Mucosa of descending colon (tissue), 3 donors: ENCODE measurements around the gene BTG2. TPM values are rescaled to one million over a fixed set of nuclear protein-coding genes. Genes with fewer than 3 reads are reported as not detected.

ENCODE experiments used
- ATAC-seq: fragments of 200-7000 bp; cut with Tn5 transposase; one replicate; pipeline ENCODE4 v1.9.1; 2020; ENCODE audit warnings: mild to moderate bottlenecking, moderate library complexity
- DNase-seq, 3 donors: peaks; one replicate each; pipeline ENCODE4 v3.0.0-alpha.2; 2020
- H3K36me3 ChIP-seq: fragments of 200-600 bp; one replicate; pipeline ENCODE4 v1.8.0; 2021; ENCODE audit warnings: low read depth, mild to moderate bottlenecking
- H3K4me1 ChIP-seq: fragments of 200-600 bp; one replicate; pipeline ENCODE4 v1.8.0; 2021; ENCODE audit warnings: low read depth, mild to moderate bottlenecking
- H3K4me3 ChIP-seq: fragments of 200-600 bp; one replicate; pipeline ENCODE4 v1.8.0; 2021; ENCODE audit warnings: mild to moderate bottlenecking
- H3K9me3 ChIP-seq: fragments of 200-600 bp; one replicate; pipeline ENCODE4 v1.8.0; 2021; ENCODE audit warnings: mild to moderate bottlenecking
- CTCF ChIP-seq: fragments of 200-600 bp; IDR thresholded peaks from one replicate; pipeline ENCODE4 v1.8.0; 2022; ENCODE audit warnings: antibody characterized with exemption, mild to moderate bottlenecking
- intact Hi-C, 2 donors: fragments of 100-400 bp; cut with DNase I in 1 of 2; cut with micrococcal nuclease in 1 of 2; formaldehyde crosslinking; loops; one replicate each; pipeline versions ENCODE4 v1.11.0 to v1.11.1; 2022; cut with DNase I, micrococcal nuclease
- total RNA-seq, 3 donors: library from RNA; stranded (reverse); fragmentation: NEBNext Ultra II Directional in 2 of 3; extraction: Animal tissue kit (Norgen Biotek cat#: 25700) in 2 of 3; gene quantifications; one replicate each; pipeline versions ENCODE4 v1.2.1 to v1.2.4, GENCODE V29; 2021 to 2023
- donor health status: DM: no; HTN: no; CAD: no; lungs with moderate emphysema.
- donor health status: DM: no; HTN: no; CAD: no.
- donor health status: DM: no; HTN: yes; CAD: no.

The BTG2 gene
- total RNA-seq, 3 donors from 2014 or later: 65.7 to 406 (median 69.1) TPM

- intact Hi-C loops: no loop called here
- Histone ChIP-seq H3K36me3 (no peaks in the 10 kb centered on the region), H3K4me3 (no peak overlapping the region), H3K9me3 (no peaks in the 10 kb centered on the region), H3K4me1 (peaks cover 56% of the 10 kb centered on the region)
- DNase-seq: no peak
- ATAC-seq: no peak
- TF ChIP-seq CTCF: no peak
Observed at GRCh38 chr1:203318229-203318517, 12.9 kb downstream of the BTG2 start.

DNA sequence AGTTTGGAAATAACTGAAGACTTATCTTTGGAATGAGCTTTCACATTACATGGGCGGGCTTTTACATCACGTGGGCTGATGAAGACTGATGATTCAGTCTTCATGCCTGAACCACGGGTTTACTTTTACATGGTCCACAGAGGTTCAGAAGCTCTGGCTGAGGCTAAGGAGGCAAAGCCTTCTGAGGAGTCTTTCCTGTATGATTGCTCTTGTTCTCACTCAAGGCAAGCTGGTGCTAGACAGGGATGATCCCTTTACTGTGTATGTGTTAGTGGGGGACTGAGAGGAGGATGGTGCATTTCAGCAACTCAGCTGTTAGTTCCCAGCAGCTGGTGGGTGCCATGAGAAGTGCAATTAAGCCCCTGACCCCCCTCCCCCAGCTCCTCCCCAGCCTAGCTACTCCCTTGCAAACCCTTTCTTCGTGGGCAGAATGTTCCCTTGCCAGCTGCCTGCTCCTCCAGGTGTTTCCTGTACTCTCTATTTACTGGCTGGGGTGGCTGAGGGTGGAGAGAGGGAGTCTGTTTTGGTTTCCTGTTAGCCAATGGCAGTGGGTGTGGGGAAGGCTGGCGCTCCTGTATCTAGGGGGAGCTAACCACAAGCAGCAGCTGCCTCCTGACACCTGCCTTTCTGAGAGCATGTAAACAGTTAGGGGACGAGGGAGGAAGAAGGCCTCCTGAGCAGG, 15.4 kb downstream of the BTG2 start:
- intact Hi-C loops: no loop called here
- Histone ChIP-seq H3K4me3 (no peak overlapping the region), H3K4me1 (peaks cover 79% of the 10 kb centered on the region), H3K36me3 (no peaks in the 10 kb centered on the region), H3K9me3 (no peaks in the 10 kb centered on the region)
- no peak for TF ChIP-seq CTCF
- peak; percentile 73 for ATAC-seq
- peak; percentile 77 to 92 (median 80) for DNase-seq

DNA sequence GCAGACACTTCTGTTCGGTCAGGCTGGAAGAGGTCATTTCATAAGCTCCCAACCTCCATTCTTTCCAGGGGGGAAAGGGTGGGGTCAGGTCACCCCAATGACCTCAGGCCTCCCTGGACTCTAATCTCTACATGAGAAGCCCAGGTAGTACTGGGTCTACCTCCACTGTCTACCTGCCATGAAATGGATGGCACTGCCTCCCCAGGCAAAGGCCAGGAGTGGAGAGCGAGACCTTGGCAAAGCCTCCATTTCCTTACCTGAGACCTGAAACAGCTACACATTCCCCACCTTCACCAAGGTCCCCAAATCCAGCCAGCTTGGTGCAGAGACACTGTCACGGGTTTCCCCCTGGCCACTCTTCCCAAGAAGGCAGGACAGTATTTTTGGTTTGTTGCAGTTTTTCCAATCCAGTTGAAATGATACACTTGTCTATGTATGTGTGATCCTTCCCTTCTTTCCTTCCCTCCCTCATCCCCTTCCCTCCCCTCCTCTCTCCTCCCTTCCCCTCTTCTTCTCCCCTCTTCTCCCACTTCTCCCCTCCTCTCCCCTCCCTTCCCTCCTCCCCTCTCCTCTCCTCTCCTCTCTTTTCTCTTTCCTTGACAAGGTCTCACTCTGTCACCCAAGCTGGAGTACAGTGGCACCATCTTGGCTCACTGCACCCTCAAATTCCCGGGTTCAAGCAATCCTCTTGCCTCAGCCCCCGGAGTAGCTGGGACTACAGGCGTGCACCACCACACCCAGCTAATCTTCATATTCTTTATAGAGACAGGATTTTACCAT, 16.1 kb downstream of the BTG2 start:
- H3K36me3 ChIP-seq: no peaks in the 10 kb centered on the region
- no peak for TF ChIP-seq CTCF
- ATAC-seq: no peak
- intact Hi-C loops: no loop called here
- H3K4me1 ChIP-seq: peaks cover 80% of the 10 kb centered on the region
- no peaks in the 10 kb centered on the region for H3K9me3 ChIP-seq
- DNase-seq: no peak
- no peak overlapping the region for H3K4me3 ChIP-seq

DNA sequence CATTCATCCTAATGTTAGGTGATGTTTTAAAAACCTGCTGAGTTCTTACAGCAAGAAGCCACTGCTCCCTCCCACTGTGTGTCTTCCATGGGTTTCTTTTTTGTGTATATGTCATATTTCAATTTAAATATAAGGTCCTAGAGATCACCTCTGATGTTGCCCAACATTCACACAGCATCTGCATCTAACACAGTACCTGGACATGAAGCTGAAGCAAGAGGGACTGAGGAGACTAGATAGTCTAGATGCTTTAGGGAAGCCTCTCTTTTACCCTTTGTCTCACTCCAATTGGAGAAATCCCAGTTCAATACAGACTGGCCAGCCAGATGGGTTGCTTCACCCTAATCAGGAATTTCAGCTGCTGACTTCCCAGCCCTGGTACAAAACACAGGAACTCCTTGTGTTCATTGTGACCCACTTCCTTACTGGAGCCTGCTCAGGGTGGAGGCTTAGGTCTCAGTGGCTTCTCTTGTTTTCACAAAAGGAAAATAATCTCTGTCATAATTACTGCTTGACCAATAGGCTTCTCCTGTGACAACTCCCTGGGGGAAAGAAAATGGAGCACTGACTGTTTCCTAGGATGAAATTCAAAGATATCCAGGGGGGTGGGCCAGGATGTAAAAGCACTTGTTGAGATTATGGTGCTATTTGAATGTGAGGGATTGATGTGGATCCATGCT, 17.3 kb downstream of the BTG2 start:
- Histone ChIP-seq H3K4me3 (no peak overlapping the region), H3K4me1 (peaks cover 73% of the 10 kb centered on the region), H3K9me3 (no peaks in the 10 kb centered on the region), H3K36me3 (no peaks in the 10 kb centered on the region)
- no peak for TF ChIP-seq CTCF
- DNase-seq (peak in 1 of 3 donors; percentile 45), ATAC-seq (no peak)
- intact Hi-C loops: no loop called here

GRCh38 chr1:203323587-203323986, 18.3 kb downstream of the BTG2 start:
- H3K4me1 ChIP-seq: peaks cover 74% of the 10 kb centered on the region
- no peak for TF ChIP-seq CTCF

More at GRCh38 chr1:203323587-203323986, 18.3 kb downstream of the BTG2 start:
- Histone ChIP-seq H3K36me3 (no peaks in the 10 kb centered on the region), H3K9me3 (no peaks in the 10 kb centered on the region), H3K4me3 (no peak overlapping the region)
- no peak for DNase-seq
- intact Hi-C loops: no loop called here
- no peak for ATAC-seq
